ENCODE measurements around the gene CPLX1. TPM values are rescaled to one million over a fixed set of nuclear protein-coding genes. Genes with fewer than 3 reads are reported as not detected.

Gene CPLX1
- total RNA-seq, 2 donors from 2014 or later = not detected

DNA sequence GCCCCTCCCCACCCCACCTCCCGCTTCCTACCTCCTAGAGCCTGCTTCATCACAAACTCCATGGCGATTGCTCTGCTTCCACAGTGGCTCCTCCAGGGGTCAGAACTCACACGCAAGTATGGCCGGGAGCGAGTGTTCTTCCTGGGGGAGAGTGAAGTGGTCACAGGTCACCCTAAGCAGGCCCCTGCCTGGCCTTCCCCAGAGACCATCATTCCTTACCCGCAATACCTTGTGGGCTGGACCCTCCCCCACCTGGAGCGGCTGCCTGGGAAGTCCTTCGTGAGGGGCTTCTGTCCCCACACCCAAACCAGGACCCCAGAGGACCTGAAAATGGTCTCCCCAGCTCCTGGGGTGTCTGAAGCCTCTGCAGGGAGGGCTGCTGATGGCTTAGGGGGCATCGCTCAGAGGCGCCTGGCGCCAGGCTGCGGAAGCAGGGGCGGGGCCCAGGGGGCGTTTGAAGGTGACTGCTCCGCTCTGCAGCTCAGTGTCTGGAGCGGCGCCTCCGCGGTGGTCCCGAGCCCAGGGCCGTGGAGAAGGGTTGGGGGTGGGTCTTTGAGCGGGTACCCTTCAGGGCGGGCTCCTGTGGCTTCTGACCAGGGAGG is 1.4 kb downstream of the CPLX1 start:
- H3K4me1 Mint-ChIP-seq (ENCODE audit: low read depth in 2 of 2) = peaks cover 5 to 6% of the 10 kb centered on the region in 2 donors
- no peak overlapping the region for H3K27ac Mint-ChIP-seq
- no peak overlapping the region for H3K4me3 Mint-ChIP-seq
- peaks cover 21 to 23% of the 10 kb centered on the region in 2 donors for H3K27me3 Mint-ChIP-seq
- H3K9me3 Mint-ChIP-seq = no peaks in the 10 kb centered on the region
- H3K36me3 Mint-ChIP-seq = peaks cover 7% of the 10 kb centered on the region
- ATAC-seq = no peak
- peak; percentile 56 for DNase-seq (ENCODE audit: low spot score)

GRCh38 chr4:823761-824460 is 2.0 kb downstream of the CPLX1 start:
- H3K9me3 Mint-ChIP-seq = no peaks in the 10 kb centered on the region
- H3K27ac Mint-ChIP-seq = no peak overlapping the region
- H3K4me3 Mint-ChIP-seq = no peak overlapping the region
- peaks cover 5 to 6% of the 10 kb centered on the region in 2 donors for H3K4me1 Mint-ChIP-seq (ENCODE audit: low read depth in 2 of 2)
- no peak for ATAC-seq
- H3K27me3 Mint-ChIP-seq = peaks cover 21 to 23% of the 10 kb centered on the region in 2 donors
- DNase-seq (ENCODE audit: low spot score) = peak; percentile 57
- H3K36me3 Mint-ChIP-seq = peaks cover 7% of the 10 kb centered on the region

DNA sequence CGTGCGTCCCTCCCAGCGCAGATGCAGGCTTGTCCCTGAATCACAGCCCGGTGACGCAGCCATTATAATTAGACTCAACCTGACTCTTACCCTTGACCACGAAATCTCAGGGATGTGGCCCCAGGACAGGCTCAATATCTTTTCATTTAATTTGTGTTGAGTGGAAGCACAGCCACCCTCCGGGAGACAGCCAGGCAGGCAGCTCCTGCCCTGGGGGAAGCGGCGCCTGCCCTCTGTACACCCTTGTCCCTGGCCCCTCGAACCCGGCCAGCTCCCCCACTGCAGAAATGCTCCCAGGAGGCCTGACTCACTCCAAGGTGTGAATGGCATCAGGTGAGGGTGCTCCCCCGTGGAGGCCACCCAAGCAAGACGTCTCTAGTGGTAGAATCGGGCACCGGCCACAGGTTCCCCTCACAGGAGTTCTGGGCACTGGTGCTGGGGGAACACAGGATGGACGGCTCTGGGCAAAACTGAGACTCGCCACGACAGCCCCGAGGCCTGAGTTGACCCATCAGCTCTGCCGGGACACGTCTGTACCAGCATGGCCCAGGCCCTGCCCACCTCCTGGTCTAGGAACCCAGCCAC is 2.7 kb downstream of the CPLX1 start:
- peak; percentile 54 for DNase-seq (ENCODE audit: low spot score)
- no peak for ATAC-seq
- Mint-ChIP-seq H3K36me3 (peaks cover 5% of the 10 kb centered on the region), H3K9me3 (no peaks in the 10 kb centered on the region), H3K4me1 (ENCODE audit: low read depth in 2 of 2) (peaks cover 4 to 5% of the 10 kb centered on the region in 2 donors), H3K27ac (no peak overlapping the region), H3K4me3 (no peak overlapping the region), H3K27me3 (peaks cover 17 to 20% of the 10 kb centered on the region in 2 donors)

DNA sequence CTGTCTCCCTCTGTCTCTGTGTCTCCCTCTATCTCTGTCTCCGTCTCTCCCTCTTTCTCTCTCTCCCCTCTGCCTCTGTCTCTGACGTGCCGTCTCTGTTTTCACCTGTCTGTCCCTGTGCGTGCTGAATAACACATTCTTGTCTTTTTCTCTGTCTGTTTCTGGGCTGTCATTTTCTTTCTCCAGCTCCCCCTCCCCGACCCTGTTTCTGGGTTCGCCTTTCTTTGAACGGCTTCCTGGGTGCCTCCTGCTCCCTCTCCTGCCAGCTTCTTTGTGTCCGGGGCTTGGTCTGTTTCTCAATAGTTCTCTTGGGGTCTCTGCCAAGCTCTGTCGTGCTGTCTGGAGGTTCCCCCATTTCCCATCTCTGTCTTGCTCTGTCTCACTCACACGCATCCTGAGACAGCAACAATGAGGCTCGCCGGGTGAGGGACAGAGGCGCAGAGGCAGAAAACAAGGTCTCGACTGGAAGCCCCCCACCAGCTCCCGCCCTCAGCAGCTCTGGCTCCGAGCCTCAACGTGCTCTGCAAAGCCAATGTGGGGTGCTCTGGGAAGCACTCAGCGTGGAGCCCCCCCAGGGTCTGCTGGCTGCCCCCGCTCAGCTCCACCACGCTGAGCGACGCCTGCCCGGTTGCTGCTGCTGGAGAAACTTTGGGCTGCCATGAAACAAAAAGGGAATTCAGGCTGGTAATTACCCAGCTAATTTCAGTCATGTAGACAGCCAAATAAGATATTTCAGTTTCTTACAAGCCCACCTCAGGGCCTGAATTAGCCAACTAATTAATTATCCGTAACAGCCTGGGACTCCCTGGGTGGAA is 3.4 kb downstream of the CPLX1 start:
- DNase-seq (ENCODE audit: low spot score) = peak; percentile 48
- H3K36me3 Mint-ChIP-seq = no peaks in the 10 kb centered on the region
- peaks cover 12 to 13% of the 10 kb centered on the region in 2 donors for H3K27me3 Mint-ChIP-seq
- no peak for ATAC-seq
- H3K4me3 Mint-ChIP-seq = no peak overlapping the region
- no peaks in the 10 kb centered on the region for H3K4me1 Mint-ChIP-seq (ENCODE audit: low read depth in 2 of 2)
- no peaks in the 10 kb centered on the region for H3K9me3 Mint-ChIP-seq
- H3K27ac Mint-ChIP-seq = no peak overlapping the region

- DNase-seq (ENCODE audit: low spot score) (no peak), ATAC-seq (no peak)
- Mint-ChIP-seq H3K36me3 (no peaks in the 10 kb centered on the region), H3K9me3 (no peaks in the 10 kb centered on the region), H3K27ac (no peak overlapping the region), H3K4me3 (no peak overlapping the region), H3K27me3 (peaks cover 16 to 20% of the 10 kb centered on the region in 2 donors), H3K4me1 (ENCODE audit: low read depth in 2 of 2) (no peaks in the 10 kb centered on the region)
Measured at GRCh38 chr4:821631-822030, 4.3 kb downstream of the CPLX1 start.

DNA sequence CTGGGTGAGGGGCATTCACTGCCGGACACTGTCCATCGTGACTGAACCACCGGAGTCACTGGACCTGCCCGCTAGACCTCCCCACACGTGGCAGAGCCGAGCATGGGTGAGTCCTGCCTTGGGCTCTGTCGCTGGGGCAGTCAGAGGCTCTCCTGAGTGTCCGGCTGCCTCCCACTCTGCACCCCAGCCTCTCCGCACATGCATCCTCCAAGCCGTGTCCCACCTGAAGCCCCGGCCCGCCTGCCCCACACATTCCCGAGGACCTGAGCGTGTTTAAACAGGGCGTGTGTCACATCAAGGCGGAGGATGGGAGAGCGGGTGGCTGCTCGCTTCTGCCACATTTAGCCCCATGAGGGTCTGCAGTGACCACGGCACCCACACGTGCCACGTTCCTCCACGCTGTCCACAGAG is 4.7 kb downstream of the CPLX1 start:
- Mint-ChIP-seq H3K9me3 (no peaks in the 10 kb centered on the region), H3K4me3 (no peak overlapping the region), H3K4me1 (ENCODE audit: low read depth in 2 of 2) (no peaks in the 10 kb centered on the region), H3K27ac (no peak overlapping the region), H3K27me3 (peaks cover 18 to 25% of the 10 kb centered on the region in 2 donors), H3K36me3 (no peaks in the 10 kb centered on the region)
- DNase-seq (ENCODE audit: low spot score) (peak; percentile 57), ATAC-seq (no peak)

DNA sequence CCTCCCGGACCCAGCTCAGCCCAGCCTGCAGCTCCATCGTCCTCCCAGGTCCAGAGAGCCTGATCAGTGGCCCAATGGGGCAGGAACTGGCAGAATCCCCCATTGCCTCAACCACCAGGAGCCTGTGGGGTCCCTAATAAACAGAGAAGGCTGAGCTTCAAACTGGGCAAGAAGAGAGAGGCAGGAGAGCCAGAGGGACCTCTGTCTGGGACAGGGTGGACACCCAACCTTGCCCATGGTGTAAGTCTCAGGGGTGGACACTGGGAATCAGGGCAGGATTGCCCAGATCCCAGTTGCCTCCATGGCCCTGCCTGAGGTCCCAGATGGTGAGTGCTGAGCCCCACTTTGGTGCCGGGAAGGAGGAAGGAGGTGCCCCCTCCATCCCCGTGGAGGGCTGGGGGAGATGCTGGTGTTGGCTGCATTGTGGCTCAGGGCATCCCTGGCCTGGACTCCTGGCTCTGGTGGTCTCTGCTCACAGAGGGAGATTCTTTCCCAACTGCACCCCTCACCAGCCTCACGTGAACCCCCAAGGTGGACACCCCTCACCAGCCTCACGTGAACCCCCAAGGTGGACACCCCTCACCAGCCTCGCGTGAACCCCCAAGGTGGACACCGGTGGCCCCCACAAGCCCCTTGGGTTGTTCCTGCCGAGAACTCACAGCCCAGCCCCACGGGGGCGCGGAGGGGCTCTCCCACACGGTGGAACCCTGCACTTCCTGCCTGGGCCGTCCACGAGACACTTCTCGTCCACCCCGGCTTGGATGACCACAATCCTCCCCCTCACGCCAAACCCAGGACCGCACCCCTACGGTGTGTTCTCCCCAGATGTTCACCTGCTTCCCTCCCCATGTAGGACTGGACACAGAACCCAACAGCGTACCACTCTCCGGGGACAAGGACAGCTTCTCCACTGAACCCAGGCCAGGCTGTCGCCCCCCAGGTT is 5.4 kb downstream of the CPLX1 start:
- ATAC-seq (no peak), DNase-seq (ENCODE audit: low spot score) (peak; percentile 60)
- Mint-ChIP-seq H3K4me1 (ENCODE audit: low read depth in 2 of 2) (no peaks in the 10 kb centered on the region), H3K9me3 (no peaks in the 10 kb centered on the region), H3K4me3 (no peak overlapping the region), H3K27me3 (peaks cover 23 to 31% of the 10 kb centered on the region in 2 donors), H3K36me3 (no peaks in the 10 kb centered on the region), H3K27ac (no peak overlapping the region)

DNA sequence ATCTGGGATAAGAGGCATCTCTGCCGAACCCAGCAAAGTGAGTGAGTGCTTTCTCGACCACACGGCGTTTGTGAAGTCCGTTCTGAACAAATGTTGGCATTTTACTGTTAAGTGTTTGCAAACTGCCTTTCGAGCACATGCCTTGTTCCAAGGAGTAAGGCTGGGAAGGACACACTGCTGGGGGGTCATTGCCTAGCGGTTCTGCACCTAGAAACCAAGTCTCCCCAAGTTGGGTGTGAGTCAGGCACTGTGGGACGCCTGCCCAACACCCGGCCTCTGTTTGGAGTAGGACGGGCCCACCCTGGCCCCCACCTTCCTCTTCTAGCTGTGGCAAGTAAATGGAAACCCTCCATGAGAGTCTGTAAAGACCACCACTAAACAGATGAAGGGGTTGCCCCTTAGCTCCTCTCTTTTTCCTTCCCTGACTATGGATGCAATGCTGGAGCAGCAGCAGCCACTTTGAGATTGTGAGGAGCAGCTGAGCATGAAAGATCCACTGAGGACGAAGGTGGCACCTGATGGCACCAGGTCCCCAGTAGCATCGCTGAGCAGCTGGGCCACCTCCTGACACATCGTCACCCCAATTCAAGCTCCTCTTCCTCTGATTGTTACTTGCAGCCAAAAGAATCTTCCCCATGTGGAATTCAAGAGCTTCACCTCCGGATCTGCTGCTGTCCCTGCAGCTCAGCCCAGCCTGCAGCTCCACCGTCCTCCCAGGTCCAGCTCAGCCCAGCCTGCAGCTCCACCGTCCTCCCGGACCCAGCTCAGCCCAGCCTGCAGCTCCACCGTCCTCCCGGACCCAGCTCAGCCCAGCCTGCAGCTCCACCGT is 6.3 kb downstream of the CPLX1 start:
- H3K36me3 Mint-ChIP-seq = no peaks in the 10 kb centered on the region
- H3K27ac Mint-ChIP-seq = no peak overlapping the region
- DNase-seq (ENCODE audit: low spot score) (peak; percentile 41), ATAC-seq (no peak)
- H3K4me1 Mint-ChIP-seq (ENCODE audit: low read depth in 2 of 2) = no peaks in the 10 kb centered on the region
- no peaks in the 10 kb centered on the region for H3K9me3 Mint-ChIP-seq
- H3K4me3 Mint-ChIP-seq = no peak overlapping the region
- peaks cover 26 to 37% of the 10 kb centered on the region in 2 donors for H3K27me3 Mint-ChIP-seq

DNA sequence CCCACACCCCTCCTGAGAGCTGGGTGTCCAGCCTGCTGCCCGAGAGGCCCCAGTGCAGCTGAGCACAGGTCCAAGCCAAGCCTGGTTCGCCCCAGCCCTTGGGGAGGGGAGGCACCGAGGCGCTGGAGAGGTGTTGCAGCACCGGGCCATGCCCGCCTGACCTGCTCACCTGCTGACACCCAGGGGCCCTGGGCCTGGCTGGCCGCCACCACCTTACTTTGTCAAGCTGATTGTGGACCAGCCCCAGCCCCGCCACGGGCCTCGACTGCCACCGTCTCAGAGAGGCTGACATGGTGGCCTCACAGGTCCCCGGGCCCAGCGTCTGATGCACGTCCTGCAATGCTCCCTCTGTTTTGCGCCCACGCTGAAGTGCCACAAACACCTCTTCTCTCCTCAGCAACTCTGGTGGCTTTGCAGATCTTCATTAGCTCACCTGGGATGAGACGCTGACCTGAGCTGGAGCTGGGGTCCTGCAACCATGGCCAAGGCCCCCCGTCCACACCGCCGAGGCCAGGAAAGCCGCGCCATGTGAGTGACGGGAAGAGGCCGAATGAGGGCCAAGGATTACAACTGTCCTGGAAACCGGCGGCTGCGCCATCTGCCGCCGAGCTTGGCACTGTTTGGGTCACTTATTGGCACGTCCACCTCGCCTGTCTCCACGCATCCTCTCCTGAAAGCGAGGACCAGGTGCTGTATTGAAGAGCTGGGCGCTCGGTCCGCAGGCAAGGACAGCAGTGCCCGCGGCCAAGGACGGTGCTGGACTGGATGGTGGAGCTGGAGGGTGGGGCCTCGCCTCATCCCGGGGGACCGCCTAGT is 7.6 kb downstream of the CPLX1 start:
- DNase-seq (ENCODE audit: low spot score) (peak; percentile 61), ATAC-seq (peak in 1 of 2 donors; percentile 13)
- H3K4me3 Mint-ChIP-seq = no peak overlapping the region
- H3K27ac Mint-ChIP-seq = no peak overlapping the region
- peaks cover 36 to 49% of the 10 kb centered on the region in 2 donors for H3K27me3 Mint-ChIP-seq
- no peaks in the 10 kb centered on the region for H3K9me3 Mint-ChIP-seq
- H3K4me1 Mint-ChIP-seq (ENCODE audit: low read depth in 2 of 2) = no peaks in the 10 kb centered on the region
- H3K36me3 Mint-ChIP-seq = no peaks in the 10 kb centered on the region

GRCh38 chr4:815464-816146 is 10.3 kb downstream of the CPLX1 start:
- H3K36me3 Mint-ChIP-seq = no peaks in the 10 kb centered on the region
- peaks cover 37 to 41% of the 10 kb centered on the region in 2 donors for H3K27me3 Mint-ChIP-seq
- no peaks in the 10 kb centered on the region for H3K4me1 Mint-ChIP-seq (ENCODE audit: low read depth in 2 of 2)
- H3K4me3 Mint-ChIP-seq = no peak overlapping the region
- peak; percentile 39 for DNase-seq (ENCODE audit: low spot score)
- no peak overlapping the region for H3K27ac Mint-ChIP-seq
- ATAC-seq = no peak
- no peaks in the 10 kb centered on the region for H3K9me3 Mint-ChIP-seq

DNA sequence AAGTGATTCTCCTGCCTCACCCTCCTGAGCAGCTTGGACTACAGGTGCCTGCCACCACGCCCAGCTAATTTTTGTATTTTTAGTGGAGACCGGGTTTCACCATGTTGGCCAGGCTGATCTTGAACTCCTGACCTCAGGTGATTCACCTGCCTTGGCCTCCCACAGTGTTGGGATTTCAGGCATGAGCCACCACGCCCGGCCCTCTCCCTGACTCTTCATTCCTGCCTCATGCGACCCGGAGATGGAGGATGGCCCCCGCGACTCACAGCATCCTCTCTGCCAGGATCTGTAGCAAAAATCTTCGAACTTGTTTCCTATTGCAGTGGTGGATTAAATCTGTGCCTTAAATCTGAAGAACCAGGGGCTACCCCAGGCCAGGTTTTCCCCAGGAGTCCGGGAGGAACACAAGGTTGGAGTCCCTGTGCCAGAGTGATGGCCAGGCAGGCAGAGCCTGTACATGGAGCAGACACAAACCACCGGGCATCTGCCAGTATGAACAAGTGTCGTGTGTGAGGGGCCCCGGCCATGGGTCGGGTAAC is 11.5 kb downstream of the CPLX1 start:
- ATAC-seq (no peak), DNase-seq (ENCODE audit: low spot score) (no peak)
- Mint-ChIP-seq H3K9me3 (no peaks in the 10 kb centered on the region), H3K27ac (no peak overlapping the region), H3K4me1 (ENCODE audit: low read depth in 2 of 2) (no peaks in the 10 kb centered on the region), H3K4me3 (no peak overlapping the region), H3K27me3 (peaks cover 37 to 41% of the 10 kb centered on the region in 2 donors), H3K36me3 (no peaks in the 10 kb centered on the region)
